Skin epidermis (tissue), 12 donors: ENCODE measurements around the gene PPP2R2C.

Source experiments
- H3K27ac ChIP-seq, 21 experiments: fragments of 200-600 bp; sonication (generic) in 11 of 21; one replicate each; pipeline ENCODE4 v1.5.0; 2020; ENCODE audit warnings: mild to moderate bottlenecking in 3 of 21, inconsistent platforms in 2 of 21, moderate library complexity in 2 of 21
- H3K4me3 ChIP-seq, 7 experiments: fragments of 200-600 bp; sonication (generic) in 2 of 7; one replicate each; pipeline ENCODE4 v1.5.0; 2020; ENCODE audit warnings: inconsistent platforms in 2 of 7, mild to moderate bottlenecking in 2 of 7, moderate library complexity in 1 of 7

Gene PPP2R2C

GRCh38 chr4:6326312-6327060 is 145.9 kb downstream of the PPP2R2C start:
- Histone ChIP-seq H3K27ac (no peak overlapping the region), H3K4me3 (no peak overlapping the region)

GRCh38 chr4:6325788-6326290 is 146.6 kb downstream of the PPP2R2C start:
- peak overlapping the region in 7 of 21 experiments; percentile 21 to 82 (median 30) for H3K27ac ChIP-seq
- H3K4me3 ChIP-seq: no peak overlapping the region

GRCh38 chr4:6324999-6325787 is 147.2 kb downstream of the PPP2R2C start:
- Histone ChIP-seq H3K27ac (peak overlapping the region in 12 of 21 experiments; percentile 12 to 82 (median 38)), H3K4me3 (no peak overlapping the region)

GRCh38 chr4:6324461-6324998 is 147.9 kb downstream of the PPP2R2C start:
- no peak overlapping the region for H3K4me3 ChIP-seq
- peak overlapping the region in 11 of 21 experiments; percentile 21 to 82 (median 42) for H3K27ac ChIP-seq

- Histone ChIP-seq H3K4me3 (no peak overlapping the region), H3K27ac (no peak overlapping the region)
Observed at GRCh38 chr4:6322761-6323566, 149.4 kb downstream of the PPP2R2C start.

GRCh38 chr4:6322067-6322760 is 150.2 kb downstream of the PPP2R2C start:
- no peak overlapping the region for H3K4me3 ChIP-seq
- no peak overlapping the region for H3K27ac ChIP-seq

GRCh38 chr4:6321361-6321760 is 151.1 kb downstream of the PPP2R2C start:
- H3K27ac ChIP-seq: no peak overlapping the region
- no peak overlapping the region for H3K4me3 ChIP-seq

- H3K27ac ChIP-seq: no peak overlapping the region
- H3K4me3 ChIP-seq: no peak overlapping the region
Observed at GRCh38 chr4:6320663-6321062, 151.8 kb downstream of the PPP2R2C start.

- Histone ChIP-seq H3K27ac (no peak overlapping the region), H3K4me3 (no peak overlapping the region)
Observed at GRCh38 chr4:6319530-6320150, 152.8 kb downstream of the PPP2R2C start.

- Histone ChIP-seq H3K27ac (no peak overlapping the region), H3K4me3 (no peak overlapping the region)
Observed at GRCh38 chr4:6318206-6318605, 154.2 kb downstream of the PPP2R2C start.

GRCh38 chr4:6316461-6317003 is 155.9 kb downstream of the PPP2R2C start:
- Histone ChIP-seq H3K27ac (no peak overlapping the region), H3K4me3 (no peak overlapping the region)

GRCh38 chr4:6313216-6313615 is 159.2 kb downstream of the PPP2R2C start:
- H3K27ac ChIP-seq: no peak overlapping the region
- H3K4me3 ChIP-seq: no peak overlapping the region

- H3K4me3 ChIP-seq: peak overlapping the region in 2 of 7 experiments; percentile 34 to 42
Observed at GRCh38 chr4:6309777-6310176, 162.6 kb downstream of the PPP2R2C start.

GRCh38 chr4:6308899-6309643 is 163.3 kb downstream of the PPP2R2C start:
- H3K27ac ChIP-seq: no peak overlapping the region
- H3K4me3 ChIP-seq: peak overlapping the region; percentile 7 to 42 (median 27)

More at GRCh38 chr4:6309777-6310176, 162.6 kb downstream of the PPP2R2C start:
- H3K27ac ChIP-seq: no peak overlapping the region

GRCh38 chr4:6307891-6308290 is 164.5 kb downstream of the PPP2R2C start:
- Histone ChIP-seq H3K4me3 (no peak overlapping the region), H3K27ac (no peak overlapping the region)

GRCh38 chr4:6307230-6307629 is 165.2 kb downstream of the PPP2R2C start:
- Histone ChIP-seq H3K4me3 (no peak overlapping the region), H3K27ac (no peak overlapping the region)

GRCh38 chr4:6306299-6306698 is 166.1 kb downstream of the PPP2R2C start:
- Histone ChIP-seq H3K27ac (no peak overlapping the region), H3K4me3 (no peak overlapping the region)

- Histone ChIP-seq H3K27ac (no peak overlapping the region), H3K4me3 (no peak overlapping the region)
Observed at GRCh38 chr4:6303943-6304342, 168.5 kb downstream of the PPP2R2C start.
